HG03460 (cell line): Measurements from ENCODE around the gene MYO1A.
"Not testable (repeated sequence)": the region's sequence is repeated elsewhere in the genome, so short reads cannot be mapped to it uniquely, and the experiment has no call there.

ENCODE experiments used
- ATAC-seq: cut with Tn5 transposase; IDR thresholded peaks from one replicate; pipeline ENCODE4 v1.9.1; 2021; ENCODE audit not compliant: unreplicated experiment

The MYO1A gene

GRCh38 chr12:57087691-57088353 is 37.9 kb upstream of the MYO1A start:
- peak; percentile 37 for ATAC-seq

- ATAC-seq: peak; percentile 38
Observed at GRCh38 chr12:57087010-57087690, 37.2 kb upstream of the MYO1A start.

- no peak for ATAC-seq
Observed at GRCh38 chr12:57086493-57087009, 36.6 kb upstream of the MYO1A start.

- no peak for ATAC-seq
Observed at GRCh38 chr12:57085999-57086492, 36.1 kb upstream of the MYO1A start.

GRCh38 chr12:57080855-57081254 is 30.9 kb upstream of the MYO1A start:
- no peak for ATAC-seq

- no peak for ATAC-seq
Observed at GRCh38 chr12:57079821-57080220, 29.9 kb upstream of the MYO1A start.

- peak; percentile 92 for ATAC-seq
Observed at GRCh38 chr12:57078519-57079404, 28.8 kb upstream of the MYO1A start, which contains the start of gene NEMP1. Gene NEMP1, minus strand, starts transcription at chr12:57078791. Its CDS starts 46 bp downstream, at chr12:57078745.

GRCh38 chr12:57073566-57074450 is 23.9 kb upstream of the MYO1A start:
- ATAC-seq: not testable (repeated sequence)

GRCh38 chr12:57072661-57073060 is 22.7 kb upstream of the MYO1A start:
- no peak for ATAC-seq

- ATAC-seq: peak; percentile 81
Observed at GRCh38 chr12:57069523-57069922, 19.6 kb upstream of the MYO1A start.

GRCh38 chr12:57066245-57066644 is 16.3 kb upstream of the MYO1A start:
- no peak for ATAC-seq

- peak; percentile 81 for ATAC-seq
Observed at GRCh38 chr12:57063991-57064685, 14.2 kb upstream of the MYO1A start.

- ATAC-seq: no peak
Observed at GRCh38 chr12:57058454-57058853, 8.5 kb upstream of the MYO1A start.

GRCh38 chr12:57057067-57057751 is 7.3 kb upstream of the MYO1A start:
- ATAC-seq: no peak

- no peak for ATAC-seq
Observed at GRCh38 chr12:57055824-57056223, 5.9 kb upstream of the MYO1A start.

GRCh38 chr12:57053901-57054300 is 4.0 kb upstream of the MYO1A start:
- ATAC-seq: not testable (repeated sequence)

- ATAC-seq: not testable (repeated sequence)
Observed at GRCh38 chr12:57053146-57053545, 3.2 kb upstream of the MYO1A start.

- no peak for ATAC-seq
Observed at GRCh38 chr12:57051011-57051410, 1.1 kb upstream of the MYO1A start.

- ATAC-seq: no peak
Observed at GRCh38 chr12:57049119-57049446, 846 bp downstream of the MYO1A start.
